GM19025 (cell line): ENCODE measurements around the gene UBXN4.
"Not testable (repeated sequence)": the region's sequence is repeated elsewhere in the genome, so short reads cannot be mapped to it uniquely, and the experiment has no call there.

Experiments
- ATAC-seq: cut with Tn5 transposase; IDR thresholded peaks from one replicate; pipeline ENCODE4 v1.9.1; 2021; ENCODE audit warnings: mild to moderate bottlenecking, low read depth, moderate library complexity; ENCODE audit not compliant: unreplicated experiment

The UBXN4 gene

GRCh38 chr2:135741395-135742324, at the start of gene UBXN4:
Gene UBXN4, plus strand, starts transcription at chr2:135741855. Its CDS starts 75 bp downstream, at chr2:135741930.
- ATAC-seq = peak; percentile 93

GRCh38 chr2:135694711-135695110, 46.9 kb upstream of the UBXN4 start:
- ATAC-seq = no peak

- ATAC-seq = no peak
These were observed 42.8 kb upstream of the UBXN4 start for GRCh38 chr2:135698838-135699237.

- ATAC-seq = no peak
These were observed 40.2 kb upstream of the UBXN4 start for GRCh38 chr2:135701442-135701841.

- ATAC-seq = no peak
These were observed 38.4 kb upstream of the UBXN4 start for GRCh38 chr2:135703300-135703699.

- ATAC-seq = not testable (repeated sequence)
These were observed 37.6 kb upstream of the UBXN4 start for GRCh38 chr2:135704075-135704474.

- ATAC-seq = no peak
These were observed 33.5 kb upstream of the UBXN4 start for GRCh38 chr2:135708159-135708558.

GRCh38 chr2:135709992-135710391, 31.7 kb upstream of the UBXN4 start:
- no peak for ATAC-seq

GRCh38 chr2:135715086-135715485, 26.6 kb upstream of the UBXN4 start:
- not testable (repeated sequence) for ATAC-seq

- ATAC-seq = no peak
These were observed 13.5 kb upstream of the UBXN4 start for GRCh38 chr2:135728064-135728743.

- ATAC-seq = no peak
These were observed 9.1 kb upstream of the UBXN4 start for GRCh38 chr2:135732561-135732960.

- ATAC-seq = no peak
These were observed 8.6 kb upstream of the UBXN4 start for GRCh38 chr2:135733045-135733444.

GRCh38 chr2:135736546-135736945, 5.1 kb upstream of the UBXN4 start:
- ATAC-seq = no peak

- ATAC-seq = no peak
These were observed 1.4 kb upstream of the UBXN4 start for GRCh38 chr2:135740206-135740605.

- no peak for ATAC-seq
These were observed 636 bp upstream of the UBXN4 start for GRCh38 chr2:135741043-135741394.

GRCh38 chr2:135742325-135742757, 686 bp downstream of the UBXN4 start:
- peak; percentile 6 for ATAC-seq

- ATAC-seq = no peak
These were observed 2.2 kb downstream of the UBXN4 start for GRCh38 chr2:135743860-135744259.

- no peak for ATAC-seq
These were observed 3.2 kb downstream of the UBXN4 start for GRCh38 chr2:135744760-135745314.

- ATAC-seq = no peak
These were observed 3.9 kb downstream of the UBXN4 start for GRCh38 chr2:135745545-135745944.

- no peak for ATAC-seq
These were observed 13.9 kb downstream of the UBXN4 start for GRCh38 chr2:135755573-135755972.

- ATAC-seq = no peak
These were observed 15.0 kb downstream of the UBXN4 start for GRCh38 chr2:135756692-135757091.
